IPS-NIHi7 (cell line): ENCODE measurements around the gene RAD51B.

Experiments used
- DNase-seq: peaks from one replicate; pipeline ENCODE4 v3.0.0; 2012; ENCODE audit warnings: mixed read lengths; ENCODE audit errors: extremely low spot score

RAD51B gene

GRCh38 chr14:68619790-68620574, 800.4 kb downstream of the RAD51B start:
- DNase-seq: no peak

GRCh38 chr14:68621400-68622365, 802.1 kb downstream of the RAD51B start:
- DNase-seq: no peak

- no peak for DNase-seq
Measured at GRCh38 chr14:68622856-68623255, 803.3 kb downstream of the RAD51B start.

GRCh38 chr14:68623307-68623706, 803.7 kb downstream of the RAD51B start:
- no peak for DNase-seq

GRCh38 chr14:68623826-68624225, 804.2 kb downstream of the RAD51B start:
- no peak for DNase-seq

GRCh38 chr14:68624541-68625220, 805.1 kb downstream of the RAD51B start:
- no peak for DNase-seq

- DNase-seq: no peak
Measured at GRCh38 chr14:68625366-68626090, 805.9 kb downstream of the RAD51B start.

GRCh38 chr14:68626386-68626785, 806.8 kb downstream of the RAD51B start:
- no peak for DNase-seq

- no peak for DNase-seq
Measured at GRCh38 chr14:68627050-68627867, 807.7 kb downstream of the RAD51B start.

- peak; percentile 98 for DNase-seq
Measured at GRCh38 chr14:68627868-68628604, 808.5 kb downstream of the RAD51B start.

GRCh38 chr14:68628605-68629310, 809.2 kb downstream of the RAD51B start:
- peak; percentile 64 for DNase-seq

- no peak for DNase-seq
Measured at GRCh38 chr14:68630081-68630571, 810.5 kb downstream of the RAD51B start.

- no peak for DNase-seq
Measured at GRCh38 chr14:68630611-68631393, 811.2 kb downstream of the RAD51B start.

- no peak for DNase-seq
Measured at GRCh38 chr14:68631394-68632053, 811.9 kb downstream of the RAD51B start.

- DNase-seq: no peak
Measured at GRCh38 chr14:68632054-68632895, 812.7 kb downstream of the RAD51B start.

- no peak for DNase-seq
Measured at GRCh38 chr14:68633131-68633991, 813.8 kb downstream of the RAD51B start.
